ENCODE data around the gene NTF4.
"Not testable (repeated sequence)": the region's sequence is repeated elsewhere in the genome, so short reads cannot be mapped to it uniquely, and the experiment has no call there.

DNA sequence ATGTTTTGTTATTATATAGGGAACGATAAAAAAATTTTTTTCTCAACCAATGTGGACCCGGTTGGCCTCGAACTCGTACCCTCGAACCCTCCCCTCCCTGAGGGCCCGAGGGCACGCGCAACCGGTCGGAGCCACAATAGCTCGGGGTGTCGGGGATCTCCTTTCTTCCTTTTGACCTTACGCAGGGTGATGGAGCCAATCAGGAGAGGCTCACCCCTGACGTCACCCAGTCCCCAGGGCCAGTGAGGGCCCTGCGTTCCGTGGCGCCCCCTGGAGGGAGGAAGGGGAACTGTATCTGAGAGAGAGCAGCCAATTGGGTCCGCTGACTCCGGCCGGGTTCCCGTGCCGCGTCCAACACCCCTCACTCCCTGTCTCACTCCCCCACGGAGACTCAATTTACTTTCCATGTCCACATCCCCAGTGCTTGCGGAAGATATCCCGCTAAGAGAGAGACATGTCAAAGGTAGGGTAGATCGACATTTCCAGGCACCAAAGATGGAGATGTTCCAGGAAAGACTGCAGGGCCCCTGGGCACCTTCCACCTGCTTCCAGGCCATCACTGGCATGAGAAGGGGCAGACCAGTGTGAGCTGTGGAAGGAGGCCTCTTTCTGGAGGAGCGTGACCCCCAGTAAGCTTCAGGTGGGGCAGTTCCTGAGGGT, 32.8 kb downstream of the NTF4 start, which contains the start of gene CGB2:
- not testable (repeated sequence) for TF ChIP-seq REST (IDR thresholded peaks at IDR 0.05; ENCODE audit: insufficient replicate concordance, low read depth)
- TF ChIP-seq, protein P1, sequence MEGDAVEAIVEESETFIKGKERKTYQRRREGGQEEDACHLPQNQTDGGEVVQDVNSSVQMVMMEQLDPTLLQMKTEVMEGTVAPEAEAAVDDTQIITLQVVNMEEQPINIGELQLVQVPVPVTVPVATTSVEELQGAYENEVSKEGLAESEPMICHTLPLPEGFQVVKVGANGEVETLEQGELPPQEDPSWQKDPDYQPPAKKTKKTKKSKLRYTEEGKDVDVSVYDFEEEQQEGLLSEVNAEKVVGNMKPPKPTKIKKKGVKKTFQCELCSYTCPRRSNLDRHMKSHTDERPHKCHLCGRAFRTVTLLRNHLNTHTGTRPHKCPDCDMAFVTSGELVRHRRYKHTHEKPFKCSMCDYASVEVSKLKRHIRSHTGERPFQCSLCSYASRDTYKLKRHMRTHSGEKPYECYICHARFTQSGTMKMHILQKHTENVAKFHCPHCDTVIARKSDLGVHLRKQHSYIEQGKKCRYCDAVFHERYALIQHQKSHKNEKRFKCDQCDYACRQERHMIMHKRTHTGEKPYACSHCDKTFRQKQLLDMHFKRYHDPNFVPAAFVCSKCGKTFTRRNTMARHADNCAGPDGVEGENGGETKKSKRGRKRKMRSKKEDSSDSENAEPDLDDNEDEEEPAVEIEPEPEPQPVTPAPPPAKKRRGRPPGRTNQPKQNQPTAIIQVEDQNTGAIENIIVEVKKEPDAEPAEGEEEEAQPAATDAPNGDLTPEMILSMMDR (IDR thresholded peaks at IDR 0.05; ENCODE audit: insufficient read depth, low read length) = not testable (repeated sequence)
